ENCODE data around the gene KRTAP6-3.

KRTAP6-3 gene, protein sequence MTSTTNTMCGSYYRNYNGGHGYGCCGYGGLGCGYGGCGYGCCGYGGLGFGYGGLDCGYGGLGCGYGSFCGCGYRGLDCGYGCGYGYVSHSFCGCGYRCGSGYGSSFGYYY

DNA sequence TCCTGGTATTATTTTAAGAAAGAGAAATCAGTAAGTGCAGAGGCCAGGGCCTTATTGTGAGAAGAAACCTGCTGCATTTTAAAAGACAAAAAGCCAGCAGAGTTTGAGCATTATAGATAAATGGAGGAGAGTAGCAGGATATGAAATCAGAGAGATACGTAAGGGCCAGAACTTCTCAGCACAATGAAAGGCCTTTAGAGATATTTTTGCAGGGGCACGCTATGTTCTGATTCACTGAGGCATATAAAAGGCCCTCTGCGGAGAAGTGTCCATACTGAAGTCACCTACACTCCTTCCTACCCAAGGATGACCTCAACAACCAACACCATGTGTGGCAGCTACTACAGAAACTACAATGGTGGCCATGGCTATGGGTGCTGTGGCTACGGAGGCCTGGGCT, at the start of gene KRTAP6-3:
TSS of gene KRTAP6-3 (plus strand) at position 301 of the 400 bp plus-strand sequence. CDS start at position 307, 6 bp downstream.
- TF ChIP-seq TEAD4 (IDR thresholded peaks at IDR 0.05), result no peak
- TF ChIP-seq CREB1 (IDR thresholded peaks at IDR 0.05; ENCODE audit: low read depth), result no peak
- TF ChIP-seq FOXM1 (IDR thresholded peaks at IDR 0.05; ENCODE audit: borderline replicate concordance, low read depth), result no peak
- TF ChIP-seq, protein P1, sequence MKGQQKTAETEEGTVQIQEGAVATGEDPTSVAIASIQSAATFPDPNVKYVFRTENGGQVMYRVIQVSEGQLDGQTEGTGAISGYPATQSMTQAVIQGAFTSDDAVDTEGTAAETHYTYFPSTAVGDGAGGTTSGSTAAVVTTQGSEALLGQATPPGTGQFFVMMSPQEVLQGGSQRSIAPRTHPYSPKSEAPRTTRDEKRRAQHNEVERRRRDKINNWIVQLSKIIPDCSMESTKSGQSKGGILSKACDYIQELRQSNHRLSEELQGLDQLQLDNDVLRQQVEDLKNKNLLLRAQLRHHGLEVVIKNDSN (IDR thresholded peaks at IDR 0.05), result no peak
- no peak for TF ChIP-seq RAD21 (IDR thresholded peaks at IDR 0.05; ENCODE audit: low read depth)
- no peak for TF ChIP-seq TCF12 (IDR thresholded peaks at IDR 0.05; ENCODE audit: low read depth)
- TF ChIP-seq NFIC (IDR thresholded peaks at IDR 0.05), result no peak
- TF ChIP-seq, protein P2, sequence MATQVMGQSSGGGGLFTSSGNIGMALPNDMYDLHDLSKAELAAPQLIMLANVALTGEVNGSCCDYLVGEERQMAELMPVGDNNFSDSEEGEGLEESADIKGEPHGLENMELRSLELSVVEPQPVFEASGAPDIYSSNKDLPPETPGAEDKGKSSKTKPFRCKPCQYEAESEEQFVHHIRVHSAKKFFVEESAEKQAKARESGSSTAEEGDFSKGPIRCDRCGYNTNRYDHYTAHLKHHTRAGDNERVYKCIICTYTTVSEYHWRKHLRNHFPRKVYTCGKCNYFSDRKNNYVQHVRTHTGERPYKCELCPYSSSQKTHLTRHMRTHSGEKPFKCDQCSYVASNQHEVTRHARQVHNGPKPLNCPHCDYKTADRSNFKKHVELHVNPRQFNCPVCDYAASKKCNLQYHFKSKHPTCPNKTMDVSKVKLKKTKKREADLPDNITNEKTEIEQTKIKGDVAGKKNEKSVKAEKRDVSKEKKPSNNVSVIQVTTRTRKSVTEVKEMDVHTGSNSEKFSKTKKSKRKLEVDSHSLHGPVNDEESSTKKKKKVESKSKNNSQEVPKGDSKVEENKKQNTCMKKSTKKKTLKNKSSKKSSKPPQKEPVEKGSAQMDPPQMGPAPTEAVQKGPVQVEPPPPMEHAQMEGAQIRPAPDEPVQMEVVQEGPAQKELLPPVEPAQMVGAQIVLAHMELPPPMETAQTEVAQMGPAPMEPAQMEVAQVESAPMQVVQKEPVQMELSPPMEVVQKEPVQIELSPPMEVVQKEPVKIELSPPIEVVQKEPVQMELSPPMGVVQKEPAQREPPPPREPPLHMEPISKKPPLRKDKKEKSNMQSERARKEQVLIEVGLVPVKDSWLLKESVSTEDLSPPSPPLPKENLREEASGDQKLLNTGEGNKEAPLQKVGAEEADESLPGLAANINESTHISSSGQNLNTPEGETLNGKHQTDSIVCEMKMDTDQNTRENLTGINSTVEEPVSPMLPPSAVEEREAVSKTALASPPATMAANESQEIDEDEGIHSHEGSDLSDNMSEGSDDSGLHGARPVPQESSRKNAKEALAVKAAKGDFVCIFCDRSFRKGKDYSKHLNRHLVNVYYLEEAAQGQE (IDR thresholded peaks at IDR 0.05; ENCODE audit: low read depth), result no peak
- no peak for TF ChIP-seq YY1 (IDR thresholded peaks at IDR 0.05; ENCODE audit: low read depth)
- no peak for TF ChIP-seq TAF1 (IDR thresholded peaks at IDR 0.05; ENCODE audit: low read depth)
- TF ChIP-seq ZBTB7A (IDR thresholded peaks at IDR 0.05; ENCODE audit: low read depth), result no peak
- TF ChIP-seq, protein P3, sequence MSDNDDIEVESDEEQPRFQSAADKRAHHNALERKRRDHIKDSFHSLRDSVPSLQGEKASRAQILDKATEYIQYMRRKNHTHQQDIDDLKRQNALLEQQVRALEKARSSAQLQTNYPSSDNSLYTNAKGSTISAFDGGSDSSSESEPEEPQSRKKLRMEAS (IDR thresholded peaks at IDR 0.05), result no peak
- no peak for TF ChIP-seq EP300 (IDR thresholded peaks at IDR 0.05; ENCODE audit: borderline replicate concordance)
- TF ChIP-seq CEBPB (IDR thresholded peaks at IDR 0.05), result no peak
- TF ChIP-seq EGR1 (IDR thresholded peaks at IDR 0.05), result no peak

DNA sequence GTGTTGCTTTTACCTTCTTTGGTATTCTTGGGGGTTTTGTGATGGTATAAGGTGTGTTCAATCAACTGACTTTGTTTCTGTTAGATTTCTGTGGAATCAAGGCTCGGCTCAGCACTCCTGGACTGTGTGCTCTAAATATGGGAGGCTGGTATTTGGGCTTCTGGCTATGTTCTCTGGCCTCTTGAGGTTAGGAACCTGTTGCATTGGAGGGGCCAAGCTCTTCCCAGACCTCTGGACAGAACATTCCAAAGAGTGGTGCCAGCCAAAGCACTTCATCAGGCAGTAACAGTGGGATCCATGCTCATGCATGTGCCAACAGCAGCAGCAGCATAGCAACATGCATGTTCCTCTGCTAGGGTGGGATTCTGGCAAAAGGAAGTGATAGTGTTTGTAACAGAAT, 39.5 kb upstream of the KRTAP6-3 start:
- TF ChIP-seq RAD21 (IDR thresholded peaks at IDR 0.05; ENCODE audit: low read depth) (no peak), YY1 (IDR thresholded peaks at IDR 0.05; ENCODE audit: low read depth) (no peak), TCF12 (IDR thresholded peaks at IDR 0.05; ENCODE audit: low read depth) (no peak), ZBTB7A (IDR thresholded peaks at IDR 0.05; ENCODE audit: low read depth) (no peak), EP300 (IDR thresholded peaks at IDR 0.05; ENCODE audit: borderline replicate concordance) (no peak), EGR1 (IDR thresholded peaks at IDR 0.05) (no peak), NFIC (IDR thresholded peaks at IDR 0.05) (no peak), CEBPB (IDR thresholded peaks at IDR 0.05) (no peak), CREB1 (IDR thresholded peaks at IDR 0.05; ENCODE audit: low read depth) (no peak), FOXM1 (IDR thresholded peaks at IDR 0.05; ENCODE audit: borderline replicate concordance, low read depth) (no peak), TAF1 (IDR thresholded peaks at IDR 0.05; ENCODE audit: low read depth) (no peak), TEAD4 (IDR thresholded peaks at IDR 0.05) (no peak)
- TF ChIP-seq, protein P2 (IDR thresholded peaks at IDR 0.05; ENCODE audit: low read depth), result no peak
- TF ChIP-seq, protein P1 (IDR thresholded peaks at IDR 0.05), result no peak

DNA sequence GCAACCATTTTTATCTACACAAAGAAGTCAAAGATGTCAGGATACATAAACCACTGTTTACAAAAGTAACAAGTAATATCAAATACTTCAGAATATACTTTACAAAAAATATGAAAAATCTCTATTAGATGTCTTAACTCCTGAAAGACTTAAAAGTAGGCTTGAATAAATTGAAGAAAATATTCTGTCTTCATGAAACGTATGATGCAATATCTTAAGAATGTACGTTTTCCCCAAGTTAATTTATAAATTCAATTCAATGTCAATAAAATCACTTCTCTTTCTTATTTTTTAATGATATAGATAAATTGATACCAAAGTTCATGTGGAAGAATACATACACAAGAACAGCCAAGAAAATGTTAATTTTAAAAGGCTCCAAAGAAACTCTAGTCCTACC, 37.1 kb upstream of the KRTAP6-3 start:
- TF ChIP-seq TEAD4 (IDR thresholded peaks at IDR 0.05) (no peak), ZBTB7A (IDR thresholded peaks at IDR 0.05; ENCODE audit: low read depth) (no peak), EGR1 (IDR thresholded peaks at IDR 0.05) (no peak), EP300 (IDR thresholded peaks at IDR 0.05; ENCODE audit: borderline replicate concordance) (no peak), TCF12 (IDR thresholded peaks at IDR 0.05; ENCODE audit: low read depth) (no peak), CREB1 (IDR thresholded peaks at IDR 0.05; ENCODE audit: low read depth) (no peak)
- TF ChIP-seq, protein P3 (IDR thresholded peaks at IDR 0.05), result no peak

DNA sequence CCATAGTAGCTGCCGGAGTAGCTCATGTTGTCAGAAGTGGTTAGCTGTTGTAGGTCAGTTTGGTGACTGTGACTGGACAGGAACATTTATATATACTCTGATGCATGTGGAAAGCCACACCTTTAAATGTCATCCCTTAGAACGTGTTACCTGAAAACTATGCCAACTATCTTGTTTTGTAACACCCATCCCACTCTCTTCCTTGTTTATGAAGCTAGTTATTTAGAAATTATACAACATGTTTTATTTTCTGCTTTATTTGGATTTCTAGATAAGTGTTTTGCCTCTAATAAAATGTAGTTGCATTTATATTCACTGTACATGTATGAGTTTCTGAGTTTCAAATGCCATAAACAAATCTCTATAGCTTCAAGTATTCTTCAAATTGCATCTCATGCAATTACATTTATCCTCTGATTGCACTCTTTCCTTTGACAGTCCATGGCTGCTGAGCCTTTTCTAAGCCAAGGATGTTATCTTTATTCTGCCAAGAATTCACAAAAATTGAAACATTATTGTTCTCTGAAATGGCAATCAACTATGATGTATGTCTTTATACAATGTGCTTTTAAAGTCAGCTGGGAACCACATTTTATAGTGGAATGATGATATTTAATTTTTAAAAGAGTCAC, 30.9 kb upstream of the KRTAP6-3 start, which contains the start of gene KRTAP19-7:
TSS of gene KRTAP19-7 (minus strand) at position 51 of the 632 bp plus-strand sequence. CDS start at position 26, 25 bp downstream.
- TF ChIP-seq ZBTB7A (IDR thresholded peaks at IDR 0.05; ENCODE audit: low read depth) (no peak), TEAD4 (IDR thresholded peaks at IDR 0.05) (no peak), NFIC (IDR thresholded peaks at IDR 0.05) (no peak), TCF12 (IDR thresholded peaks at IDR 0.05; ENCODE audit: low read depth) (no peak), EP300 (IDR thresholded peaks at IDR 0.05; ENCODE audit: borderline replicate concordance) (no peak), TAF1 (IDR thresholded peaks at IDR 0.05; ENCODE audit: low read depth) (no peak), YY1 (IDR thresholded peaks at IDR 0.05; ENCODE audit: low read depth) (no peak), RAD21 (IDR thresholded peaks at IDR 0.05; ENCODE audit: low read depth) (no peak), CREB1 (IDR thresholded peaks at IDR 0.05; ENCODE audit: low read depth) (no peak), FOXM1 (IDR thresholded peaks at IDR 0.05; ENCODE audit: borderline replicate concordance, low read depth) (no peak), EGR1 (IDR thresholded peaks at IDR 0.05) (no peak), CEBPB (IDR thresholded peaks at IDR 0.05) (no peak)
- TF ChIP-seq, protein P3 (IDR thresholded peaks at IDR 0.05), result no peak
- TF ChIP-seq, protein P2 (IDR thresholded peaks at IDR 0.05; ENCODE audit: low read depth), result no peak
- TF ChIP-seq, protein P1 (IDR thresholded peaks at IDR 0.05), result no peak

Measured in Ishikawa (cell line).